HG03575 (cell line): ENCODE measurements around the gene DHRS1.
A peak's percentile ranks its signal among the peaks of the same experiment; 100 is the strongest.
"Not testable (repeated sequence)": the region's sequence is repeated elsewhere in the genome, so short reads cannot be mapped to it uniquely, and the experiment has no call there.

Experiments
- ATAC-seq: cut with Tn5 transposase; IDR thresholded peaks from one replicate; pipeline ENCODE4 v1.9.1; 2021; ENCODE audit not compliant: unreplicated experiment, insufficient number of reproducible peaks, low FRiP score; ENCODE audit errors: extremely low read depth

DHRS1 gene

GRCh38 chr14:24255931-24256711 is 43.5 kb downstream of the DHRS1 start:
- ATAC-seq: no peak

- ATAC-seq: no peak
Observed at GRCh38 chr14:24255438-24255837, 44.1 kb downstream of the DHRS1 start.

GRCh38 chr14:24254630-24255392 is 44.8 kb downstream of the DHRS1 start:
- ATAC-seq: no peak

- no peak for ATAC-seq
Observed at GRCh38 chr14:24253936-24254335, 45.6 kb downstream of the DHRS1 start.

- no peak for ATAC-seq
Observed at GRCh38 chr14:24252289-24253124, 47.1 kb downstream of the DHRS1 start.

GRCh38 chr14:24251880-24252288 is 47.7 kb downstream of the DHRS1 start:
- ATAC-seq: no peak

GRCh38 chr14:24250354-24250753 is 49.2 kb downstream of the DHRS1 start:
- no peak for ATAC-seq

GRCh38 chr14:24249230-24250021 is 50.2 kb downstream of the DHRS1 start:
- ATAC-seq: no peak

GRCh38 chr14:24247422-24247821 is 52.2 kb downstream of the DHRS1 start:
- ATAC-seq: no peak

- no peak for ATAC-seq
Observed at GRCh38 chr14:24246765-24247212, 52.8 kb downstream of the DHRS1 start.

GRCh38 chr14:24245350-24245749 is 54.2 kb downstream of the DHRS1 start:
- ATAC-seq: not testable (repeated sequence)

- no peak for ATAC-seq
Observed at GRCh38 chr14:24243336-24243836, 56.2 kb downstream of the DHRS1 start.

GRCh38 chr14:24241829-24242443 is 57.6 kb downstream of the DHRS1 start:
- peak; percentile 27 for ATAC-seq
